Measurements from ENCODE around the gene DRICH1.
"Not testable (repeated sequence)": the region's sequence is repeated elsewhere in the genome, so short reads cannot be mapped to it uniquely, and the experiment has no call there.

DRICH1 gene

DNA sequence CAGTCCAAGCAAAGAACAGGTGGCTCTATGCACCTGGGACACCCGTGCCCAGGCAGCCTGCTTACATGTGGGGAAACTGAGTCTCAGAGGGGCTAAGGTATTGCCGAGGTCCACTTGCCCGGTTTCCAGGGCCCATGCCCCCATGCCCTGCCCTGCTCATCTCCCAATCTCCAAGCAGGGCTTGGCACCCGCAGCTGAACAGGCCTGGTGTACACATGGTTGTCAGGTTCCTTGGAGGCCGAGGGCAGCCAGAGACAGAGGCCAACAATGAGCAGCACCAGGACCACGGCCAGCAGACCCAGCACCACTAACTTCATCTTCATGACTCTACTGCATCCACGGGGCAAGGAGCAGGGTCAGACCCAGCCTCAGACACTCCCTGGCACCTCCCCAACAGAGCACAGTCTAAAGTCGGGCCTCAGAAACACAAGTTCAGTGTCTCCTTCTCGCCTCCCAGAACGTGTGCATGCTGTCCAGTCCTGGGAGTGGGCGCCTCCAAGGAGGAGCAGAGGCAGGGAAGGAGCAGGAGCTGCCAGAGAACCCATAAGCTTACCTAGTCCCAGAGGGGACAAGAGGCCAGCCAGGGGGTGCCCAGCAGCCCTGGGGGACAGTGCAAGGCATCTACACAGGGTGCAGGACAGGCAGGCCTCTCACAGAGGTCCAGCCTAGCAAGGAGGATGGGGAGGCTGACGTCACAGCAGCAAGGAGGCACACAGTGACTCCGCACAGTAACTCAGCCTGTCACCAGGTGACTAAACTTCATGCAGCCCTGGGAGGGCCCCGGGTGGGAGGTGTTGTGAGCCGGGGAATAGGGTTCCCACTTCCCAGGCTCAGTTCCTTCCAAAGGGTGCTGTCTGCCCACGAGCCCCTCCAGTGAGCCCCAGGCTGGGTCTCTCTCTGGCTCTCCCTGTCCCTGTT, 38.5 kb upstream of the DRICH1 start:
- Histone ChIP-seq H3K27me3 (ENCODE audit: insufficient read depth, low read length) (no peaks in the 10 kb centered on the region), H3K4me3 (ENCODE audit: low read length) (no peak overlapping the region), H3K4me1 (ENCODE audit: insufficient read depth, low read length) (no peaks in the 10 kb centered on the region), H3K9me3 (ENCODE audit: low read length) (no peaks in the 10 kb centered on the region), H3K36me3 (ENCODE audit: insufficient read depth, low read length) (no peaks in the 10 kb centered on the region), H2AFZ (ENCODE audit: low read depth, low read length) (no peak overlapping the region)

DNA sequence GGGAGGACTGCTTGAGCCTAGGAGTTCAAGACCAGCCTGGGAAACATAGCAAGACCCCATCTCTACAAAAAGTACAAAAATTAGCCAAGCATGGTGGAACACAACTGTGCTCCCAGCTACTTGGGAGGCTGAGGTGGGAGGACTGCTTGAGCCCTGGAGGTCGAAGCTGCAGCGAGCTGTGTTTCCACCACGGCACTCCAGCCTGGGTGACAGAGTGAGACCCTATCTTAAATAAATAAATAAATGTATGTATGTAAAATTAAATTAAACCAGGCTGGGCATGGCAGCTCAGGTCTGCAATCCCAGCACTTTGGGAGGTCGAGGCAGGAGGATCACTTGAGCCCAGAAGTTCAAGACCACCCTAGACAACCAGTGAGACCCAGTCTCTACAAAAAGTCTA, 28.3 kb upstream of the DRICH1 start:
- H3K36me3 ChIP-seq (ENCODE audit: insufficient read depth, low read length), result peaks cover 18% of the 10 kb centered on the region
- H3K4me1 ChIP-seq (ENCODE audit: insufficient read depth, low read length); H2AFZ ChIP-seq (ENCODE audit: low read depth, low read length); H3K27me3 ChIP-seq (ENCODE audit: insufficient read depth, low read length); H3K4me3 ChIP-seq (ENCODE audit: low read length): not testable (repeated sequence)
- H3K9me3 ChIP-seq (ENCODE audit: low read length), result peaks cover 15% of the 10 kb centered on the region

DNA sequence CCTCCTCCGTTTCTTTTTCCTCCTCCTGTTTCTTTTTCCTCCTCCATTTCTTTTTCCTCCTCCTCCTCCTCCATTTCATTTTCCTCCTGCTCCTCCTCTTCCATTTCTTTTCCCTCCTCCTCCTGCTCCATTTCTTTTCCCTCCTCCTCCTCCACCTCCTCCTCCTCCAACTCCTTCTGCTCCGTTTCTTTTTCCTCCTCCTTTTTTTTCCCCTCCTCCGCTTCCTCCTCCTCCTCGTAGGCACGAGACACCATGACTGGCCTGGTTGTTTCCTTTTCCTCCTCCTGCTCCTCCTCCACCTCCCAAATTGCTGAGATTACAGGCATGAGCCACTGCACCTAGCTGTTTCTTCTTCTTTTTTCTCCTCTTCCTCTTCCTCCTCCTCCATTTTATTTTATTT, 25.6 kb upstream of the DRICH1 start:
- Histone ChIP-seq H3K9me3 (ENCODE audit: low read length) (peaks cover 9% of the 10 kb centered on the region), H3K27me3 (ENCODE audit: insufficient read depth, low read length) (no peaks in the 10 kb centered on the region), H3K4me1 (ENCODE audit: insufficient read depth, low read length) (no peaks in the 10 kb centered on the region), H3K4me3 (ENCODE audit: low read length) (no peak overlapping the region), H3K36me3 (ENCODE audit: insufficient read depth, low read length) (peaks cover 19% of the 10 kb centered on the region), H2AFZ (ENCODE audit: low read depth, low read length) (no peak overlapping the region)

DNA sequence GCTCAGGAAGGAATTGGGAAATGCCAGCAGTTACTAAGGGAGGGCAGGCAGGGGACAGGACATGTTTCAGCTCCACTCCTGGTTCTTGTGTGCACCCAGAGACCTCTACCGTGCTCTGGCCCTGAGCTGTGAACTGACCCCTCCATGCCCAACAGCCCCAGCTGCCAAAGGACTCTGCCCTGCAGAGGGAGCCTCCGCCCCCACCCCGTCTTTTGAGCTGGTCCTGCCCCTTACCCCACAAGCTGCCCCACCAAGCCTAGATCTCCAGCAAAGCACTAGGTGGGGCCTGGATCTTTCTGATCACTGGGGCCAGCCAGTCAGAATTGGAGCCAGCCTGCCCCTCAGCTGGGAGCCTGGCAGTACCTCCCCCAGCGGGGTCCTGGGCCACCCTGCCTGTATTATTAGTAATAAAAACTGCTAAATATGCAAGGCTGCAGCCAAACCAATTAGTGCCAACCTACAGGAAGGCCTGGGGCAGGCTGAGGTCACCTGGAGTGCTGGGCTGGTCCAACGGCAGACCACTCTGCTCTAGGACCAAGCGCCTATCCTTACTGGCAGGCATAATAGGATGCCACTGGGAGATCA, 23.9 kb upstream of the DRICH1 start:
- no peak overlapping the region for H3K4me3 ChIP-seq (ENCODE audit: low read length)
- no peaks in the 10 kb centered on the region for H3K27me3 ChIP-seq (ENCODE audit: insufficient read depth, low read length)
- H3K4me1 ChIP-seq (ENCODE audit: insufficient read depth, low read length), result no peaks in the 10 kb centered on the region
- H2AFZ ChIP-seq (ENCODE audit: low read depth, low read length), result no peak overlapping the region
- H3K9me3 ChIP-seq (ENCODE audit: low read length), result no peaks in the 10 kb centered on the region
- peaks cover 14% of the 10 kb centered on the region for H3K36me3 ChIP-seq (ENCODE audit: insufficient read depth, low read length)

DNA sequence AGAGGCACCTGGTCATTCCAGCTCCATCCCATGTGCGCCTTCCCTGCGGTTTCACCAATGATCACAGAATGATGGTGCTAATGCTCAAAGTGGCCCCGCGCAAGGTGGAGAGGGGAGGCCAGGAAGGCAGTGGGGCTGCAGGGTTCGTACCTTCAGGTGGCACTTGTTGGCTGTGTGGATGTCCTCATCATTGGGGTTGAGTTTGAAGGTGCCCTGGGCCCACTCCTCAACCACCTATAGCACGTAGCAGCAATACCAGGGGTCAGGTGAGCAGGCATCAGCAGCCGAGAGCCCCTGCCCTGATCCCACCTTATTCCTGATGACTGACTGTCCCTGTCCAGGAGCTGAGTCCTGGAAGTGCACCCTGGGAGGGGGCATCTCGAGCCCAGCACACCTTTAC, 20.6 kb upstream of the DRICH1 start:
- Histone ChIP-seq H2AFZ (ENCODE audit: low read depth, low read length) (no peak overlapping the region), H3K27me3 (ENCODE audit: insufficient read depth, low read length) (no peaks in the 10 kb centered on the region), H3K4me3 (ENCODE audit: low read length) (no peak overlapping the region), H3K9me3 (ENCODE audit: low read length) (no peaks in the 10 kb centered on the region), H3K36me3 (ENCODE audit: insufficient read depth, low read length) (peaks cover 2% of the 10 kb centered on the region), H3K4me1 (ENCODE audit: insufficient read depth, low read length) (no peaks in the 10 kb centered on the region)

DNA sequence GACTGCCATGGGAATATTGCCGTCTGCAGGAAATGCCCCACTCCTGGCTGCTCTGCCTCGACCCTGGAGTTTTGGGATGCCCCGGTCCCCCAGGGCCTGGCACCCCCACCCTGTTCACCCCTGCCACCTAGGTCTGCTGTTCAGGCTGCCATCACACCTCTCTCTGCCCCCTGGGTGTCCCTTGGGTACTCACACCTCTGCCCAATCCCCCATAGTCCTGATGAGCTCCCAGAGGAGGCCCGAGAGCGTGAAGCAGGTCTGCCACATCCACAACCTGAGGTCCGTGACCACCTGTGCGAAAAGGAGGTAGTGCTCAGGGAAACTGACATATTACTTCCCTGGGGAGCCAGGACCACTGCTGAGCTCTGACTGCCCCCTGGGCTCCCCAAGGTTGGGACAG, 20.2 kb upstream of the DRICH1 start:
- H3K9me3 ChIP-seq (ENCODE audit: low read length), result no peaks in the 10 kb centered on the region
- H3K4me1 ChIP-seq (ENCODE audit: insufficient read depth, low read length), result no peaks in the 10 kb centered on the region
- H2AFZ ChIP-seq (ENCODE audit: low read depth, low read length), result no peak overlapping the region
- no peaks in the 10 kb centered on the region for H3K27me3 ChIP-seq (ENCODE audit: insufficient read depth, low read length)
- peaks cover 2% of the 10 kb centered on the region for H3K36me3 ChIP-seq (ENCODE audit: insufficient read depth, low read length)
- no peak overlapping the region for H3K4me3 ChIP-seq (ENCODE audit: low read length)

DNA sequence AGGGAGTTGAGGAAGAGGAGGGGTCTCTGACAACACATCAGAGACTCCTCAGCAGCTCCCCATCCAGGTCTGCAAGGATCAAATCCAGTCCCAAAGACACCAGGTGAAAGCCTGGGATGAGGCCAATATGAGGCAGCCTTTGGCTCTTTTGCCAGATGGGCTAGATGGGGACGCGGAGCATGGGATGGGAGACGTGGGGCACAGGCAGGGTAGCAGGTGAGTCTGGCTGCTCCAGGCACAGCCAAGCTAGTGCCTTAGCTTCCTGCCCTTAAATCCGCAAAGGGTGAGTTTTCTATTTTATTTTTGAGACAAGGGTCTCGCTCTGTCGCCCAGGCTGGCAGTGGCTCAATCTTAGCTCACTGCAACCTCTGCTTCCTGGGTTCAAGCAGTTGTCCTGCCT, 19.6 kb upstream of the DRICH1 start:
- Histone ChIP-seq H2AFZ (ENCODE audit: low read depth, low read length) (no peak overlapping the region), H3K4me3 (ENCODE audit: low read length) (no peak overlapping the region), H3K9me3 (ENCODE audit: low read length) (no peaks in the 10 kb centered on the region), H3K36me3 (ENCODE audit: insufficient read depth, low read length) (peaks cover 2% of the 10 kb centered on the region), H3K27me3 (ENCODE audit: insufficient read depth, low read length) (no peaks in the 10 kb centered on the region), H3K4me1 (ENCODE audit: insufficient read depth, low read length) (no peaks in the 10 kb centered on the region)

DNA sequence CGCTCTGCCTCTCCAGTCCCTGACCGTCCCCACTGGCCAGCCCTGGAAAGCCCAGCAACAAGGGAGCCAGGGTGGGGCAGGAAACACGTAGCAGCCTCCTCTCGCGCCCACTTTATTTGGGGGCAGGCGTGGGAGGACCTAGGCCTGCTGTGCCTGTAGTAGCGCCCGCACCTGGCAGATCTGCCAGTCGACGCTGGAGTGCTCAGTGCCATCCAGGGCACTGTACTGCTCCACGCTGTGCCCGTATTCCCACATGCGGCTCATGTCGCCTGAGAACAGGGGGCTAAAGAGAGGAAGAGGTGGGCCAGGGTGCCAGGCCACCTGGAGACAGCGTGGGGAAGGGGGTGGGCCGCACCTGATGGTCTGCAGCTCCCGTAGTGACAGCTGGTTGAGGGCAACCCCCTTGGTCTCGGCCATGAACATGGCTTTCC, 17.0 kb upstream of the DRICH1 start:
- Histone ChIP-seq H3K27me3 (ENCODE audit: insufficient read depth, low read length) (no peaks in the 10 kb centered on the region), H3K9me3 (ENCODE audit: low read length) (no peaks in the 10 kb centered on the region), H3K4me1 (ENCODE audit: insufficient read depth, low read length) (no peaks in the 10 kb centered on the region), H2AFZ (ENCODE audit: low read depth, low read length) (no peak overlapping the region), H3K36me3 (ENCODE audit: insufficient read depth, low read length) (peaks cover 2% of the 10 kb centered on the region), H3K4me3 (ENCODE audit: low read length) (no peak overlapping the region)

DNA sequence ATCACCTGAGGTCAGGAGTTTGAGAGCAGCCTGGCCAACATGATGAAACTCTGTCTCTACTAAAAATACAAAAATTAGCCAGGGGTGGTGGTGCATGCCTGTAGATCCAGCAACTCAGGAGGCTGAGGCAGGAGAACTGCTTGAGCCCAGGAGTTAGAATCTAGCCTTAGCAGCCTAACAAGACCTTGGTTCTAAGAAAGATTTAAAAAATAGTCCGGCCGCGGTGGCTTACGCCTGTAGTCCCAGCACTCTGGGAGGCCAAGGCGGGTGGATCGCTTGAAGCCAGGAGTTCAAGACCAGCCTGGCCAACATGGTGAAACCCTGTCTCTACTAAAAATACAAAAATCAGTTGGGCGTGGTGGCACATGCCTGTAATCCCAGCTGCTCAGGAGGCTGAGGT, 14.4 kb upstream of the DRICH1 start:
- H3K4me3 ChIP-seq (ENCODE audit: low read length); H3K36me3 ChIP-seq (ENCODE audit: insufficient read depth, low read length); H2AFZ ChIP-seq (ENCODE audit: low read depth, low read length); H3K9me3 ChIP-seq (ENCODE audit: low read length); H3K27me3 ChIP-seq (ENCODE audit: insufficient read depth, low read length); H3K4me1 ChIP-seq (ENCODE audit: insufficient read depth, low read length): not testable (repeated sequence)

DNA sequence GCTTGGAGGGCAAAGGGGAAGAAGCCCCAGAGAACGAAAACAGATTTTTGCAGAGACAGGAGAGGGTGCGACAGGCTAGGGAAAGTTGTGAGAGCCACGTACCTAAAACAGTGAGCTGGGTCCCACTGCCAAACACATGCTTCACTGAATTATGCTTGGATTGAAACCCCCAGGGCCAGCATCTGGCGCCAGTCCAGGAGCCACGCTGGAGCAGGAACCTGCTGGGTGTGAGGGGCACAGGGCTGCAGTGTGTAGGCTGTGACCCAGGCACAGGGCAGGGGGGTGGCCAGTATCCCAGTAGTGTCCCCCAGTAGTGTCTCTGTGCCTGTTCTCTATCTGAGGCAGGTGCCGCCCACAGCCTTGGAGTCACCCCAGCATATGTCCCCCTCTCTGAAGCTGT, 8.1 kb upstream of the DRICH1 start:
- H3K9me3 ChIP-seq (ENCODE audit: low read length); H3K27me3 ChIP-seq (ENCODE audit: insufficient read depth, low read length); H2AFZ ChIP-seq (ENCODE audit: low read depth, low read length); H3K36me3 ChIP-seq (ENCODE audit: insufficient read depth, low read length); H3K4me3 ChIP-seq (ENCODE audit: low read length); H3K4me1 ChIP-seq (ENCODE audit: insufficient read depth, low read length): not testable (repeated sequence)

DNA sequence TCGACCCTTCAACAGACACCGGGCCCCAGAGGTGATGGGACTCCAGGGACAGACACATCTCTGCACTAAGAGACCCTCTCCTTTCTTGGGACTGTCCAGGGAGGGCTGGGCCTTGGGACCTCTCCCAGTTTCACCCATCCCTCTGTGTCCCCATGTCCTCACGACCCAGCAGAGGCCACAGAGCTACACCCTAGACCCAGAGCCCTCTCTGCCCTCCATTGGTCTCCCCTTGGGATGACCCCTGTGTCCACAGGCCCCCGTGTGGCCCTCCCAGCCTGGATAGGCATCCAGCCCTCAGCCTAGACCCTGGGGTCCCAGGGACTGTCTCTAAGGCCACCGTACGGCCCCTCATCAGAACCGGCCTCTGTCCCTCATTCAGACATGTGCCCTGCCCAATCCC, 7.5 kb upstream of the DRICH1 start:
- no peaks in the 10 kb centered on the region for H3K27me3 ChIP-seq (ENCODE audit: insufficient read depth, low read length)
- H2AFZ ChIP-seq (ENCODE audit: low read depth, low read length), result no peak overlapping the region
- H3K9me3 ChIP-seq (ENCODE audit: low read length), result no peaks in the 10 kb centered on the region
- no peaks in the 10 kb centered on the region for H3K4me1 ChIP-seq (ENCODE audit: insufficient read depth, low read length)
- no peak overlapping the region for H3K4me3 ChIP-seq (ENCODE audit: low read length)
- no peaks in the 10 kb centered on the region for H3K36me3 ChIP-seq (ENCODE audit: insufficient read depth, low read length)

DNA sequence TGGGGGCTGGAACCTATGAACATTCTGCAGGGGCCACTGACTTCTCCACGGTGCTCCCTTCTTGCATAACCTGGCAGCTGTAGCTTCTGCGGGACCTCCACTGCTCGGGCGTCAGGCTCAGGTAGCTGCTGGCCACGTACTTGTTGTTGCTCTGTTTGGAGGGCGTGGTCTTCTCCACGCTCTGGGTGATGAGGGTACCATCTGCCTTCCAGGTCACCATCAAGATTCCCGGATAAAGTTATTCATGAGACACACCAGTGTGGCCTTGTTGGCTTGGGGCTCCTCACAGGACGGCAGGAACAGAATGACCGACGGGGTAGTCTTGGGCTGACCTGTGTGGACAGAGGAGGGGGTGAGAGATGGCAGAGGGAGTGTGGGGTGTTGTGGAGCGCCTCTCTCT, 6.5 kb upstream of the DRICH1 start:
- H2AFZ ChIP-seq (ENCODE audit: low read depth, low read length), result no peak overlapping the region

DNA sequence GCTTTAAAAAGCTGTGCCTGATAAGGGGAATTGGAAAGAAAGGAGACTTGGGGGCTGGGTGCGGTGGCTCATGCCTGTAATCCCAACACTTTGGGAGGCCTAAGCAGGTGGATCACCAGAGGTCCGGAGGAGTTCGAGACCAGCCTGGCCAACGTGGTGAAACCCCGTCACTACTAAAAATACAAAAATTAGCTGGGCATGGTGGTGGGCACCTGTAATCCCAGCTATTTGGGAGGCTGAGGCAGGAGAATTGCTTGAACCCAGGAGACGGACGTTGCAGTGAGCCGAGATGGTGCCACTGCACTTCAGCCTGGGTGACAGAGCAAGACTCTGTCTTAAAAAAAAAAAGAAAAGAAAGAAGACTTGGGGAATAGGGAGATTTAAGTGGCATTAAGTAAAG, 3.2 kb upstream of the DRICH1 start:
- H3K4me1 ChIP-seq (ENCODE audit: insufficient read depth, low read length); H3K36me3 ChIP-seq (ENCODE audit: insufficient read depth, low read length); H3K4me3 ChIP-seq (ENCODE audit: low read length); H3K27me3 ChIP-seq (ENCODE audit: insufficient read depth, low read length); H2AFZ ChIP-seq (ENCODE audit: low read depth, low read length); H3K9me3 ChIP-seq (ENCODE audit: low read length): not testable (repeated sequence)

More for the DNA sequence above, 6.5 kb upstream of the DRICH1 start:
- no peaks in the 10 kb centered on the region for H3K9me3 ChIP-seq (ENCODE audit: low read length)
- H3K36me3 ChIP-seq (ENCODE audit: insufficient read depth, low read length), result no peaks in the 10 kb centered on the region
- no peaks in the 10 kb centered on the region for H3K4me1 ChIP-seq (ENCODE audit: insufficient read depth, low read length)
- H3K27me3 ChIP-seq (ENCODE audit: insufficient read depth, low read length), result no peaks in the 10 kb centered on the region
- H3K4me3 ChIP-seq (ENCODE audit: low read length), result no peak overlapping the region

All from neuron (in vitro differentiated cells).